Fibroblast of pulmonary artery (primary cell): ENCODE measurements around the gene ADAMTS2.

Experiments used
- DNase-seq: peaks from one replicate; pipeline ENCODE4 v3.0.0-alpha.2; 2010; ENCODE audit warnings: low read depth
- H3K4me3 ChIP-seq: replicated peaks from 2 replicates; pipeline ENCODE4 v1.5.1; 2011; ENCODE audit warnings: low read depth, mild to moderate bottlenecking, control low read depth, low read length, moderate library complexity
- TF ChIP-seq, protein P1 (sequence below): IDR thresholded peaks from 2 replicates; pipeline ENCODE4 v1.5.1; 2011; ENCODE audit warnings: mild to moderate bottlenecking, control low read depth, low read length, inconsistent platforms; ENCODE audit errors: missing control alignments

Gene ADAMTS2

DNA sequence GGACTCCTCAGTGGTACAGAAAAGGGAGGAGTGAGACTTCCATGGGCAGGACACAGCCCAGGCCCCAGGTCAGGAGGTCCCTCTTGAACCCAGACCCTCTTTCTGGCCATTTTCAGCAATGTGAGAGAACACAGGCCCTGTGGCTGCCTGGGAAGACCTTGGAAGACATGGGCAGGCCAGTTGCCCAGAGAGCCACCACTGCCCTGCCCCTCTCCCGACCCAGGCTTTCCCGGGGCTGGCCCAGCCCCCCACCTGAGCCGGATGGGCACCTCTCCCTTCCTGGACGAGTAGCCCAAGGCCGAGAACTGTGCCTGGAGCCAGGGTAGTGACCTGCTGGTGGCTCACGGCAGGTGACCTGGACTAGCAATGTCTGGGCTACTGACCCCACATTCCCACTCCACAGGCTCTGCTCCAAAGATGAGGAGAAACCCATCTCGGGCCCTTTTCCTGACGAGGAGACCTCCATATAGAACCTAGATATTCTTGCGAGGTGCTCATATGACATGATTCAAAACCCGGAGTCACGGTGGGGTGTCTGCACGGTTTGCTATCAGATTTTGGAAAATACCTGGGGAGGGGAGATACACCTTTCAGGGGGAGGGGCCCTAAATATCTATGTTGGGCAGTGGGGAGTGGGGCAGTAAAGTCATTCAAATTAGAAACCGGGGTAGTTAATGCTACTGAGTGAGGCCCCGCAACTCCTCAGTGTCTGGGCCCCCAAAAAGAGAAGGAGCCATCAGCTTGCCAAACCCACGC lies 225.7 kb downstream of the ADAMTS2 start:
- TF ChIP-seq, protein P1, sequence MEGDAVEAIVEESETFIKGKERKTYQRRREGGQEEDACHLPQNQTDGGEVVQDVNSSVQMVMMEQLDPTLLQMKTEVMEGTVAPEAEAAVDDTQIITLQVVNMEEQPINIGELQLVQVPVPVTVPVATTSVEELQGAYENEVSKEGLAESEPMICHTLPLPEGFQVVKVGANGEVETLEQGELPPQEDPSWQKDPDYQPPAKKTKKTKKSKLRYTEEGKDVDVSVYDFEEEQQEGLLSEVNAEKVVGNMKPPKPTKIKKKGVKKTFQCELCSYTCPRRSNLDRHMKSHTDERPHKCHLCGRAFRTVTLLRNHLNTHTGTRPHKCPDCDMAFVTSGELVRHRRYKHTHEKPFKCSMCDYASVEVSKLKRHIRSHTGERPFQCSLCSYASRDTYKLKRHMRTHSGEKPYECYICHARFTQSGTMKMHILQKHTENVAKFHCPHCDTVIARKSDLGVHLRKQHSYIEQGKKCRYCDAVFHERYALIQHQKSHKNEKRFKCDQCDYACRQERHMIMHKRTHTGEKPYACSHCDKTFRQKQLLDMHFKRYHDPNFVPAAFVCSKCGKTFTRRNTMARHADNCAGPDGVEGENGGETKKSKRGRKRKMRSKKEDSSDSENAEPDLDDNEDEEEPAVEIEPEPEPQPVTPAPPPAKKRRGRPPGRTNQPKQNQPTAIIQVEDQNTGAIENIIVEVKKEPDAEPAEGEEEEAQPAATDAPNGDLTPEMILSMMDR: no peak
- H3K4me3 ChIP-seq: no peak overlapping the region
- no peak for DNase-seq

DNA sequence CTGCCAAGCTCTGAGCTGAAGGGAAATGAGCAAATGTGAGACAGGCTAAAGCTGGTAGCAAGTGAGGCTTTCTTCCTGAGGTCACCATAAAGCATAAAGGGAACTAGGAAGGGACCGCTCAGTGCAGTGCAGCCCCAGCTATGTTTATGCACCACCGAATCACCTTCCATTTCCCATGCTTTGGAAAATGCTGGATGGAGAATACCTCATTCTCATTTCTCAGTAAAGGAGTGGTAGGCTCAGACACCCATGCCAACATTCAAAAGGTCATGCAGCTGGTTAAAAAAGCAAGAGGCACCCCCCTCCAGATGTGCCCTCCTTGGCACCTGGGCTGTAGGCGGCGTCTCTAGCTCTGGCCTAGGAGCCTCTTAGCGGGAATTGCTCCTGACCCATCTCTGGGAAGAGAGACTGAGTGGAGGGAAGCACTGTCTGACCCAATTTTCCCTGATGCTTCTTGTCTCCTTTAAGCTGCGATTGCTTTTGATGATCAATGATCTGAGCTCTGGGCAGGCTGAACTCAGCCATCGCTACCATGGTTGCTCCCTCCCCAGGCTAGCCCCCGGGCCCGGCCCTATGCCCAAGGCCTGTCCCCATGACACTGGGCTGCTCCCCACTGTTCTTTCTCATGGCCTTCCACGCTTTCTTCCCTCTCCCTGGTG lies 226.4 kb downstream of the ADAMTS2 start:
- no peak overlapping the region for H3K4me3 ChIP-seq
- TF ChIP-seq, protein P1: no peak
- DNase-seq: no peak

DNA sequence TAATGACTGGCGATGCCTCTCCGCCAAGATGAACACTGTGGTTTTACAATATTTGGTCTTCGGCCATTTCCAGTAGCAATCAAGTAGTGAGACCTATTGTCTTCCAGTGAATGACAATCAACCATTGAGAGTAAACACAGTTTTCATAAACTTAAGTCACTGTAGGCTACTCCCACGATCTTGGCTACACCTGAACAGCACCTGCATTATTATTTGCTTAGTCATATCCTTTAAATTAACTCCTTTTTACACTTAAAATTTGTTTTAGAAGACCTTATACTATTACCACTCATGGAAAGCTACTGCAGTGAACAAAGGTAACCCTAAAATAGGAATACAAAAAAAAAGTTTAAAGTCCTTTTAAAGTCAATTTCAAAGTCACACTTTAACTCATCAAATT lies 226.9 kb downstream of the ADAMTS2 start:
- H3K4me3 ChIP-seq: no peak overlapping the region
- DNase-seq: no peak
- TF ChIP-seq, protein P1: no peak

DNA sequence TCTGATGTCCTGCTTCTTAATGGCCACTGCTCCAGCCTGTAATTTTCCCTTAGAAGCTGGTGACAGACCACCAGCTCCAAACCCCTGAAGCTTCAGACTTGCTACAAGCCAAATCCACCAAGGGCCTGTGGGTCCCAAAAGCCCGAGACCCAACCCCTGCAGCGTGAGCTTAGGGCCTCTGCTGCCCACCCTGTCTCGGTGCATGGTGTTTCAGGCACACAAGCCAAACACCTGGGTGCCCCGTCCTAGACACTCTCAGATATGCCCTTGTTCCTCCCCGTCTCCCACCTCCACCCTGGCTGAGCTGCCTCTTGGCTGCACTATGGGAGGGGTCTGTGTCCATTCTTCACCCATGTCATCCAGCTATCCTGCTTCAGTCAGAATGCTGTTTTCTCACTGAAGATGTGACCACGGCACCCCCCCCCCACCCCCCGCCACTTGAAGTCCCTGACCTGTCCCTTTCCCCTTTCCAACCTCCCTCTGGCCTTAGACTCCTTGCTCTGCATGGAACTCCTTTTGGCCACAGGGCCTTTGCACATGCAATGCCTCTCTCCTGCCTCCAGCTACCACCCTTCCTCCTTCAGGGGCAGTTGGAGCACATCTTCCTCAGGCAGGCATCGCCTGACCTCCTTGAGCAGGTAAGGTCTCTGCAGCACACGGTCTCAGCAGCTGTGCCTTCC lies 229.3 kb downstream of the ADAMTS2 start:
- H3K4me3 ChIP-seq: no peak overlapping the region
- TF ChIP-seq, protein P1: no peak
- no peak for DNase-seq

DNA sequence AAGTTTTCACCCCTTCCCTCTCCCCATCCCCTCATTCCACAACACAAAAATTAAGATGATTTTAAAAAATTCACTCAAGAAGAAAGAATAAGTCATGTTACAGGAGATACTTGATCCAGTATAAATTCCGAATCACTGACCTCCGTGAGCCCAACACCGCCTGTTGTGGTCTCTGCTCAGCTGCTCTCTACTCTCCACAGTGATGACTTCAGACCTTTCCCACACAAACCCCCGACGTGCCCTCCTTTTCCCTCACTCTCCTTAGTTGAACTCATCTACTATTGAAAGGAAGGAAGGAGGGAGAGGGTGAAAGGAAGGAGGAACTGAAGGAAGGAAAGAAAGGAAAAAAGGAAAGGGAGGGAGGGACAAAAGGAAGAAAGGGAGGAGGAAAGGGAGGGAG lies 230.0 kb downstream of the ADAMTS2 start:
- H3K4me3 ChIP-seq: no peak overlapping the region
- DNase-seq: no peak
- TF ChIP-seq, protein P1: no peak

DNA sequence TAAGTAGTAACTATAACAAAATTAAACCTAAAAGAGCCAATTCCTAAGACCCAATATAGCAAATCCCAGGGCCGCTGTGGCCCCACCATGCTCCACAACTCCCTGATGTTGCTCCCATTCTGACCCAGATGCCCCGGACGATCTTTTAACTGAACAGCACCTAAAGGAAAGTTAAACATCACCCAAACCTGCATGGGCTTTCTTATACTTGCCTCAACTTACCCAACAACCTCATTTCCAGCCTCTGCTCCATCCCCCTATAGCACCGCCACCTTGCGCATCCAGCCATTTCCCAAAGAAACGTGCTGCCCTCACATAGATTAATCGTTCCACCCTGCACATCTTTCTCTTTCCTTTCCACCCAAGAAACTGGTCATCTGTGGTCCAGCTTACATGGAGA lies 230.5 kb downstream of the ADAMTS2 start:
- DNase-seq: no peak
- TF ChIP-seq, protein P1: no peak

More for the DNA sequence above, 230.5 kb downstream of the ADAMTS2 start:
- H3K4me3 ChIP-seq: no peak overlapping the region
